HG03060 (cell line): ENCODE measurements around the gene RNF32.
"Not testable (repeated sequence)": the region's sequence is repeated elsewhere in the genome, so short reads cannot be mapped to it uniquely, and the experiment has no call there.

Experiments used
- ATAC-seq: cut with Tn5 transposase; IDR thresholded peaks from one replicate; pipeline ENCODE4 v1.9.1; 2021; ENCODE audit warnings: low read depth, moderate number of reproducible peaks; ENCODE audit not compliant: unreplicated experiment

The RNF32 gene

DNA sequence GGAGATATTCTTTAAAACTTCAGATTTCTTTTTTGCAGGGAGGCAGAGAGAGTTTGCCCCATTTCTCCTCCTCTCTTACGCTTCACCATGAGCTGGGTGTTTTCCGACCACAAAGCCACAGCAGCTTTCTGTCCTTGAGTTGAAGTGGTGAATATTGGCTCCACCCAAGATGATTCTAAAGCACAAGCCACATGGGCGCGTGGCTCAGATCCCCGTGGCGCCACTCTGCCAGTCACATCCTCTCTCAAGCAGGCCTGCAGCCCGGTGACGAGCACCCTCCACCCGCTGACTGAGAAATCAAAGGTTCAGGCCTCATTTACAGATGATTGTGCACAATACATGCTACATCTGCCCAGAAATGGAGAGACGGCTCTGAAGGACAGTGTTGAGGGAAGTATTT lies 27.6 kb upstream of the RNF32 start:
- no peak for ATAC-seq

DNA sequence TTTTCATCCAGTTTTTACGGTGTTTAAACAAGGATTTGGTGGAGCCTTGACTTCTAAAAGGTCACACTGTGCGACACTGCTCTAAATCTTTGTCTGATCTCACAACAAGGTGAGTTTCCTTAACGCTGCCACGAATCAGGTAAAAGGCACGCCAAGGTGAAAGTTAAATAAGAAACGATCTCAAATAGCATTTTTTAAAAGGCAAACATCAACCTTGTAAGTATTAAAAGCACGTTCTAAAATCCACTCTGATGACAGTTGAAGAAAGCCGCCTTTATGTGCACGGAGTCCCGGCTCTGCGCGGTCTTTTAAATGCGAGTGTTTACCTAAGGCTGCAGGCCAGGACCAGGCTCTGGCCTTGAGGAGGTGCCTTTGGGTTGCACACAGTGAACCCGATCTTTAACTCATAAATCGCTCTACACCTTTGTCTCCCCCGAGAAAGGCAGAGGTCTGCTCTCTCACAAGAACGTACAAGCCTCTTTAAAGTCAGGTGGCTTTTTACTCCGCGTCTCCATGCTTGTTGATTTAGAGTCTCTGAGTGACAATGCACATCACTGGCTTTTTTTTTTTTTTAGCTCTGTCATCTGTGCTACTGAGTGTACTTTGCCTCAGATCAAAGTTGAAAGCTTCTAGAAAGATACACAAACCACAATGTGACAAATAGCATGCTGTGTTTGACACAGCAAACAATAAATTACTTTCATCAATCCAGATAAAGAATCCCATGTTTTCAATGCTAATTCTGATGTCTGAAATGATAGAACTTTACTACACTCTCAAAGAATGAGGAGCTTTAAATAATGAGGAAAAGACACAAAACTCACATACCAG lies 25.9 kb upstream of the RNF32 start:
- no peak for ATAC-seq

DNA sequence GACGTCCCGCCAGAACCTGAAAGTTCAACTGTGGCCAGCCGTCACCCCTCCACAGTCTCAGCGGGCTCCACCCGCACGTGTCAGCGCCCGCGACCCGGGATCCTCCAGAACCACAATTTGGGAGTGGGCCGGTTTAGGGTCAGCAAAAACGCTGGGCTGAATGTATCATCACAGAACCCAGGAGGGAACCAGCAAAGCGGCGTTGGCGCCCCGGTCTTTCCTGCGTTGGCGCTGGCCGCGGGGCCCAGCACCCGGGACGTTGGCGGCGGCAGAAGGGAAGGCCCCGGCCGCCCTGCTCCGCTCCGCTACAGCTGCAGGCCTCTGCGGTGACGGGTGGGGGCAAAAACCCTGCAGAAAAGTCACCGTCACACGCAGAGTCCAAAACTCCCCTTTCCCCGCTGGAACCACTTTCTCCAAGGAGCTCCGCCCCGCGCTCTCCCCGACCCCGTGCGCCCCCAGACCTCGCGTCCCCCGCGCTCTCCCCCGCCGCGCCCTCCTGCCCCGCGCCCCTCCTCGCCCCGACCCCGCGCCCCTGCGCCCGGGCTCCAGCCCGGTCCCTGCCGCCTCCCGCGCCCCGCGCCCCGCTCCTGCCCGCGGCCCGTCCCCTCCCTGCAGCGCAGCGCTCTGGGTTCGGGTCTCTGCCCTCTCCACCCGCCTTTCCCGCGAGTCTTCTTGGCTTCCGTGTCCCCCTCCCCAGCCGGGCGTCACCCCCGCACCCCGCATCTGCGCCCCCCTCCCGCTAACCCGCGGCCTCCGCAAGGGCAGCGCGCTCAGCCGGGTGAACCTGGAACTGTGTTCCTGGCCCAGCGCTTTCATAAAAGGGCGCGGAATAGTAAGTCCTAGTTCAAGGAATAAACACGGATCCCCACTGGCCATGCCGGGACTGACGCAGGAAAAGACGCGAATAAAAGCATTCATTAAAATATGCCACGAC lies 24.0 kb upstream of the RNF32 start:
- no peak for ATAC-seq

DNA sequence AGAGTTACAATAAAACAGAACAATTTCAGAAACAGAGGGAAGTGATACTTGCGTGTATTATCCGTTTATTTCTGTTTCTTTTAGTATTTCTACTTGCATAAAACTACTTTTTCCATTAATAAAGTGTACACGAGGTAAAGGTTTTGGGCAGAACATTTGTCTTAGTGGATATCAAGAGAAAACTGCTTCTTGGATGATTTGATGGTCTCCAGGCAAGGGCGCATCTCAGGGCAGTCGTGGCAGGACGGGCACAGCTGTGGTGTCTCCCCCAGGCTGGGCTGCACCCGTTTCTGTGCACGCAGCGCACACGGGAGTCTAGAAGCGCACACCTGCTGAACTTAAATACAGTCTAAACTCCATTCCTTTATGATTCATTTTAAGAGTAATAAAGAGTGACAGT lies 23.4 kb upstream of the RNF32 start:
- ATAC-seq = no peak

DNA sequence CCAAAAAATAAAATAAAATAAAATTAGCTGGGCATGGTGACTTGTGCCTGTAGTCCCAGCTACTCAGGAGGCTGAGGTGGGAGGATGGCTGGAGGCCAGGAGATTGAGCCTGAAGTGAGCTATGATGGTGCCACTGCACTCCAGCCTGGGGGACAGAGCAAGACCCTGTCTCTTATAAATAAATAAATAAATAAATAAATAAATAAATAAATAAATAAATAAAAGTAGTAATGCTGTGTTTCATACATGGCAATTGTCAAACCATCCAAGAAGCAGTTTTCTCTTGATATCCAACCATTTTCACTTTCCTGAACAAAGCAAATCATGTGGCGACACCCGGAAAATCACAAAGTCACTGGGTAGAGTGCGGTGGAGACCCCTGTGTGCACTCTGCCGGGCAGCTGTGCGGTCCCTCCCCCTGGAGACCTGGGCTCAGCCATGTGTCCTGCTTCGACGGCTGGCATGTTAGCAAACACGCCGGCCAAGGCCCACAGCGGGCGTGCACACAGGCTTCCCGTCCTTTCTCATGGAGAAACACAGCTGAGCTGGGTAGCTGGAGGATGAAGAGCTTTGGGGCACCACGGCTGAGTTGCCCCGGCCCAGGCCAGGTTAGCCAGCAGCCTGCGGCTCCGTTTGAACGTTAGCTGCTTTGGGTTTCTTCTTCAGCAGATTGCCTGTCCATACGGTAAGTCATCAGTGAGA lies 22.3 kb upstream of the RNF32 start:
- no peak for ATAC-seq

DNA sequence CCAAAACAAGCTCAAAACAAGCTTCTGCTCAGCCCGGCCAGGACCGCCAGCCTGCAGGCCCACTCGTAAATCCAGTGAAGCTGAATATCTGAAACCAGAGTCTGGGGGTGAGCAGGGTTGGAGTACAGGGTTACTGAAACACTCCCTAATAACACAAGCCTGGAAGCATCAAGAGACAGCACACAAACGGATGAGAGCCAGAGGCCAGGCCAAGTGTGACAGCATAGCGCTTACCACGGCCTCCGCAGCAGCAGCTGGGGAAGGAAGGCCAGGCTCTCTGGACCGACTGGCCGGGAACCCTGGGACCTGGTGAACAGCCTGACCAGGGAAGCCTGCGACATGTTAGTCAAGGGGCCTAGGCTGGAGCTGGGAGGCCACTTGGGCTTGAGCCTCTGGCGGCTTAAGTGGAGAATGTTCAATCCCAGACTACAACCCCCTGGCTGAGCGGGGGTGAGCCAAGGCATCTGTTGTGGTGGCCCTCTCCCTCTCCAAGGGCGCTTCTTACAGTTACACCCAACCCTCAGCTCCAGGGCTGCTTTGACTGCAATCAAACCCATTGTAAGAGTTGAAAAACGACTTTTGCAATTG lies 21.7 kb upstream of the RNF32 start:
- ATAC-seq = no peak

DNA sequence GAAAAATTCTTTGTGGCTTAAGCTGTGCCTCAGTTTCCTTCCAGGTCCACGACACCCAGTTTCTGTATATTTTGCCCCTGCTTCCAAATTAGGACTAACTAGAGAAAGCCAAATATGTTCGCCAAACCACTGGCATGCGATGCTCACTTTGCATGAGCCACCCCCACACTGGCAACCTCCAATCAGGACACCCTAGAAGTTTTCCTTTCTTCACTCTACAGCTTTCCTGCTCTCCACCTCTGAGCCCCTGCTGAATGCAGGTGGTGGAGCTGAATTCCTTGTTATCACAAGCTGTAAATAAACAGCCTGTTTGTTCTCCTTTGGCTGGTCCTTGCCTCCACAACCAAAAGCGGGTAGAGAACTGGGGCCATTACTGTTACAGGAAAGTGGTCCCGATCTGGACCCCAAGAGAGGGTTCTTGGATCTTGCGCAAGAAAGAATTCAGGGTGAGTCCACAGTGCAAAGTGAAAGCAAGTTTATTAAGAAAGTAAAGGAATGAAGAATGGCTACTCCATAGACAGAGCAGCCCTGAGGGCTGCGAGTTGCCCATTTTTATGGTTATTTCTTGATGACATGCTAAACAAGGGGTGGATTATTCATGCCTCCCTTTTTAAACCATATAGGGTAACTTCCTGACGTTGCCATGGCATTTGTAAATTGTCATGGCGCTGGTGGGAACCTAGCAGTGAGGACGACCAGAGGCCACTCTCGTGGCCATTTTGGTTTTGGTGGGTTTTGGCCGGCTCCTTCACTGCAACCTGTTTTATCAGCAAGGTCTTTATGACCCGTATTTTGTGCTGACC lies 20.9 kb upstream of the RNF32 start:
- not testable (repeated sequence) for ATAC-seq

DNA sequence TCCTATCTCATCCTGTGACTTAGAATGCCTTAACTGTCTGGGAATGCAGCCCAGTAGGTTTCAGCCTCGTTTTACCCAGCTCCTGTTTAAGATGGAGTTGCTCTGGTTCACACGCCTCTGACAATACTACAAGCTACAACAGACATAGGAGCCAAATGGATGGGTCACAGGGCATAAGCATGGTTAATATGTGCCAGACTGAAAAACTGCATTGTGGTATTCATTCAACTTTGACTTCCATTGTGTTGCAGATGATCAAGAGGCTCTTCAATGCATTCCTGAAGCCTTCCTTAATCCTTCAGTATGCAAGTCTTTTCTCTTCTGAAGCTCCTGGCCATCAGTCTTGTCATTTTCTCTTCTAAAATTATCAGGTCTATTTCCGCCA lies 20.3 kb upstream of the RNF32 start:
- no peak for ATAC-seq

DNA sequence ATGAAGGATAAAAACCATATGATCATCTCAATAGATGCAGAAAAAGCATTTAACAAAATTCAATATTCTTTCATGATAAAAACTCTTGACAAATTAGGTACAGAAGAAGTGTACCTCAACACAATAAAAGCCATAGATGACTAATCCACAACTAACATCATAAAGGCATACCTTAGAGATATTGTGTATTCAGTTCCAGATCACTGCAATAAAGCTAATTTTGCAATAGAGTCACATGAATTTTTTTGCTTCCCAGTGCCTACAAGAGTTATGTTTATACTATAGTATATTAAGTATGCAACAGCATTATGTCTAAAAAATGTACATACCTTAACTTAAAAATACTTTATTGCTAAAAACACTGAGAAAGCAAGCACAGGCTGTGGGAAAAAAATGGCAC lies 18.9 kb upstream of the RNF32 start:
- no peak for ATAC-seq

DNA sequence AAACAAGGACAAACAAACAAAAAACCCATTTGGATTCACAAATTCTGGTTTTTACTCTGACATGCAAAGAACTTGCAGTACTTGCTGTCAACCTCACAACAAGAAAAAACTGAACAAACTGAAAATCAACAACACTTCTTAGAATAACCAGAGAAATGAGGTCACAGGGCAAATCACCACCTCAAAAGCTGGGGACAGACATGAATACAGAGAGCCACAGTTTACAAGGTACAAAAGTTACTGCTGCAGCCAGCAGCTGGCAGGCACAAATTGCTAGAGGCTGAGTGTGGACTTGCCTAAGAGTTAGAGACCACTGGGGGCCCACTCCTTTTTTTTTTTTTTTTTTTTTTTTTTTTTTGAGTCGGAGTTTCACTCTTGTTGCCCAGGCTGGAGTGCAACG lies 15.0 kb upstream of the RNF32 start:
- no peak for ATAC-seq

DNA sequence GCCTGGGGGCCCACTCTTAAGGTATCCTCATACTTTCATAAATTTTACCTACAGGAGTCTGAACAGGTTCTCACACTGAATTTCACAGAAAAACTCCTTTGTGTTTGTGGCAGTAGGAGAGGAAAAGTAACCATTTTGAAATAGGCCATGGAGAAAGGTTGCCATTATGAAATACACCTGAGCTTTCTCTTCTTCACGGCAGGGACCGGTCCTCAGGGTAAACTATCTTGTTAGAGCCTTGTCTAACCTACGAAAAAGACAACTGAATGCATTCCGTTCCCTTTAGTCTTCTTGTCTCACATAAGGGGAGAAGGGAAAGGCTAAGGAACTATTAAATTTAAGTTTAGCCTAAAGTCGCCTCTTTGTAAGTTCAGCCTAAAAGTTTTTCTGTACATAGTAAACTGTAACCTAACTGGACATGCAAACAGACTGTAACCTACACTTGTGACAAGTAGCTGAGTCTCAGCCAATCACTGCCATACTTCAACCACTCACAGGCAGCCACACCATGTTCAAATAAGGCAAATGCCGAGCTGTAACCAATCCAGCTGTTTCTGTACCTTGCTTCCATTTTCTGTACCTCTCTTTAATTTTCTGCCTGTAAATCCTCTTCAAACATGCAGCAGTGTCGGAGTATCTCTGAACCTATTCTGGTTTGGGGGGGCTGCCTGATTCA lies 14.2 kb upstream of the RNF32 start:
- no peak for ATAC-seq

DNA sequence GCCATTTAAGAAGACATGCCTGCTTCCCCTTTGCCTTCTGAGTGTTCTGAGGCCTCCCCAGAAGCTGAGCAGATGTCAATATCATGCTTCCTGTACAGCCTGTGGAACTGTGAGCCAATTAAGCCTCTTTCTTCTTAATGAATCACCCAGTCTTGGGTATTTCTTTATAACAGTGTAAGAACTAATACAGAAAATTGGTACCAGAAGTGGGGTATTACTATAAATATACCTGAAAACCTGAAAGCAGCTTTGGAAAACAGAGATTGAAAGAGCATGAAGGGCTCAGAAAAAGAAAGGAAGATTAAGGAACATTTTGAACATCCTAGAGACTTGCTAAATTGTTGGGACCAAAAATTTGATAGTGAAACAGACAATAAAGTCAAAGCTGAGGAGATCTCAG lies 12.0 kb upstream of the RNF32 start:
- no peak for ATAC-seq

DNA sequence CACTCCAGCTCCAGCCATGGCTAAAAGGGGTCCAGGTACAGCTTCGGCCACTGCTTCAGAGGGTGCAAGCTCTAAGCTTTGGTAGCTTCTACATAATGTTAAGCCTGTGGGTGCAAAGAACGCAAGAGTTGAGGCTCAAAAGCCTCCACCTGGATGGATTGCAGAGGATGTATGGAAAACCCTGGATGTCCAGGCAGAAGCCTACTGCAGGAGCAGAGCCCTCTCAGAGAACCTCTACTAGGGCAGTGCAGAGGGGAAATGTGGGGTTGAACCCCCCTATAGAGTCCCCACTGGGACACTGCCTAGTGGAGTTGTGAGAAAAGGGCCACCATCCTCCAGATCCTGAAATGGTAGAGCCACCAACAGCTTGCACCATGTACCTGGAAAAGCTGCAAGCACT lies 10.7 kb upstream of the RNF32 start:
- ATAC-seq = no peak

DNA sequence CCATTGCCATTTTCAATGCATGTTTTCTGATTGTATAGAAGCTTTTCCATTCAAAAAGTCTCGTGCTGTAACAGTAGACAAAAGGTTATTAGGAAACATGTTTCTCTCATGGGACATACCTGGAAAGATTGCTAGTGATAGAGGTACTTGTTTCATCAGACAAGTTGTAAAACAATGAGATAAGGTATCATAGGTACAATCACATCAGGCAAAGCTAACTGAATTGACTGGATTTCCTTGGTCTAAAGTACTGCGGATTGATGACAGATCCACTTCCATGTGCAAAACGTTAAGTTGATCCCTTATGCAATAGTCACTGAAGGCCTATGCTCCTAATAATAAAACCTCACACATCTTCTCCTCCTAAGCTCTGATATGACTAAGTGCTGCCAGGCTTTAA lies 6.5 kb upstream of the RNF32 start:
- ATAC-seq = no peak

DNA sequence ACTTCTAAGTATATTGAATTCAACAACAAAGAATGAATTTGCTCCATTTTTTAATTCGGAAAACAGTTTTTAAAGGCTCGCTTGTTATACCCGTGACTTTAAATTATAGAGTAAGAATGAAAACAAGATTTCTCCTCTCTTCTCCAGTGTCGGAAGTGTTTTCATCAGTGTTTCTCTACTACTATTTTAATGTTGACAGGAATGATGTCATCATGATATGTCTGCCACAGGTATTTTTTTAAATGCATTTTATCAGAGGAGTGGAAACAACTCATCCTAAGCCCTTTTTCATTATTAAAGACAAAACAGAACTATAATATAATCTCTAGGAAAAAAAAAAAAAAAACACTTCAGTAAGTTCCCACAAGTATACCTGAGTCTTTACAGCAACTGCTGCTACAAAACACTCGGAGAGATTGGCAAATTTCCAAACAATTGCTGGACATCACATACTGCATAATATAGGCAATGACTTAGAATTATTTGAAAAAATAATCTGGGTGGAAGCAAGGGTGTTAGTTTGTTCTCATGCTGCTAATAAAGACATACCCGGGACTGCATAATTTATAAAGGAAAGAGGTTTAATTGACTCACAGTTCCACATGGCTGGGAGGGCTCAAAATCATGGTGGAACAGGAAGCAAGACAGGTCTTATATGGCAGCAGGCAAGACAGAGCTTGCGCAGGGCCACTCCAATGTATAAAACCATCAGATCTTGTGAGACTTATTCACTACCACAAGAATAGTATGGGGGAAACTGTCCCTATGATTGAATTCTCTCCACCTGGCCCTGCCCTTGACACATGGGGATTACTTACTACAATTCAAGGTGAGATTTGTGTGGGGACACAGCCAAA lies 4.8 kb upstream of the RNF32 start:
- no peak for ATAC-seq

DNA sequence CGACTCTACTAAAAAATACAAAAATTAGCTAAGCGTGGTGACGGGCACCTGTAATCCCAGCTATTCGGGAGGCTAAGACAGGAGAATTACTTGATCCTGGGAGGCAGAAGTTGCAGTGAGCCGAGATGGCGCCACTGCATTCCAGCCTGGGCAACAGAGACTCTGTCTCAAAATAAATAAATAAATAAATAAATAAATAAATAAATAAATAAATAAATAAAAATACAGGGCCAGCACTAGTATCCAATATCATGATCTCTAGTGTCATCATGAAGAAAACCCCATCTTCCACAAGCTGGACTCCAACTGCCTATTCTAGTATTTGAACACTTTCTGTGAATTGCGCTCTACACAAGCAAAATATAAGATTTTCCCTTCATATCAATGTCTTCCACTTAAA lies 3.5 kb upstream of the RNF32 start:
- ATAC-seq = not testable (repeated sequence)

DNA sequence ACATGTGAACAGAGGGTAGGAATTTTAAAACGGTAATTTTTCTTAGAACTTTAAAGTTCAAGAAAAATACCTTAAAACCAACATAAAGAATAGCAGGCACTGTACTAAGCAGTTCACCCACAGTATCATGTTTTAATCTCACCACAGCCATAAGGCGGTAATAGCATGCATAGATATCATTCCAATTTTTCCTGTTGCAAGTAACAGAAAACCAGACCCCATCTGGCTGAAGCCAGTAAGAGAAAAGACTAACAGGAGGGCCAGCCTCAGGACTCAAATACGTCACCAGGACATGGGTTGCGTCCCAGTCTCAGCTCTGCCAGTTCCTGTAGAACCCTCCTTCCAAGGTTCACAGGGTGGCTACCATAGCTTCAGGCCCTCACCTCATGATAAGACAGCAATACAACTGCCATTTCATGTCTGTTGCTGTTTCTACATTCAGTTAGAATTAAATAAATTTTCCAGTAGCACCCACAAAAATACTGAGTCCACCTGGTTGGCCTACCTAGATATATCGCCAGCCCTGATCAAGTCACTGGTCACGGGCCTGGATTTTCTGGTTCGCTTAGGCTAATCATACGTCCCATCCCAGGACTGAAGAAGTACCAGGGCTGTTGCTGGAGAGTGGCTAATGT lies 2.0 kb upstream of the RNF32 start:
- ATAC-seq = no peak
